Pancreas (tissue), 10 donors: ENCODE results near the gene VEGFA. TPM values are rescaled to one million over a fixed set of nuclear protein-coding genes. Genes with fewer than 3 reads are reported as not detected.

Source experiments
- ATAC-seq, 4 donors: fragments of 200-7000 bp; cut with Tn5 transposase; one replicate each; pipeline versions ENCODE4 v1.8.0 to v1.9.1; 2020; ENCODE audit warnings: mild to moderate bottlenecking in 4 of 4, moderate library complexity in 4 of 4
- DNase-seq, 6 donors: peaks; one replicate each; pipeline ENCODE4 v3.0.0-alpha.2; 2020
- FAIRE-seq: peaks from 2 replicates; lab custom pipeline; 2012; peaks lifted over from hg19 to GRCh38; lab: Jason Lieb, UNC
- H3K27ac ChIP-seq, 4 donors: fragments of 200-600 bp; sonication (generic); 1 replicate in 3 of 4; 2 replicates in 1 of 4; pipeline versions ENCODE4 v1.5.0 to v1.8.0; 2020
- H3K27me3 ChIP-seq, 4 donors: fragments of 200-600 bp; one replicate each; pipeline ENCODE4 v1.8.0; 2021
- H3K36me3 ChIP-seq, 3 donors: fragments of 200-600 bp; sonication (generic) in 1 of 3; one replicate each; pipeline versions ENCODE4 v1.5.0 to v1.8.0; 2020 to 2021
- H3K4me1 ChIP-seq, 3 donors: fragments of 200-600 bp; one replicate each; pipeline ENCODE4 v1.8.0; 2021
- H3K4me3 ChIP-seq, 4 donors: fragments of 200-600 bp; sonication (generic) in 2 of 4; one replicate each; pipeline versions ENCODE4 v1.5.0 to v1.8.0; 2020 to 2021
- H3K9me3 ChIP-seq, 4 donors: fragments of 200-600 bp; one replicate each; pipeline ENCODE4 v1.8.0; 2021
- CTCF ChIP-seq, 4 donors: fragments of 200-600 bp; sonication (generic) in 3 of 4; IDR thresholded peaks; one replicate each; pipeline versions ENCODE4 v1.5.0 to v1.8.0; 2021; ENCODE audit warnings: antibody characterized with exemption in 4 of 4
- WGBS, 2 donors: extraction: QIAGEN DNeasy Blood & Tissue Kit; methylation state at CpG; one replicate each; pipeline ENCODE4 v1.1.7; 2013; 5-methylcytosine and 5-hydroxymethylcytosine counted together
- intact Hi-C, 3 donors: fragments of 100-400 bp; cut with DNase I; formaldehyde crosslinking; loops; one replicate each; pipeline versions ENCODE4 v1.11.1 to v1.14.2; 2022
- polyA plus RNA-seq, 2 donors: library from polyadenylated mRNA; stranded (reverse); fragments of 200-250 nt; gene quantifications; one replicate each; pipeline ENCODE4 v1.2.3, GENCODE V29; 2013
- total RNA-seq, 6 donors: library from RNA; stranded (reverse); fragmentation: NEBNext Ultra II Directional in 4 of 6; extraction: Animal tissue kit (Norgen Biotek cat#: 25700) in 4 of 6; gene quantifications; one replicate each; pipeline versions ENCODE4 v1.2.1 to v1.2.4, GENCODE V29; 2021 to 2023
- donor health status: healthy with polysubstance abuse.
- donor health status: DM: no; HTN: no; CAD: no; lungs with moderate emphysema.
- donor health status: DM: no; HTN: no; CAD: no.
- donor health status: control.
- donor health status: control.
- donor health status: Bipolar disorder and iron deficiency.
- donor health status: DM: yes; HTN: yes; CAD: no.
- donor health status: DM: no; HTN: no; CAD: no.
- donor health status: DM: no; HTN: no; CAD: no.
- donor health status: DM: yes; HTN: yes; CAD: no.

Gene VEGFA
- total and polyA plus RNA-seq, 8 donors, result 55.2 to 206 (median 91.5) TPM

DNA sequence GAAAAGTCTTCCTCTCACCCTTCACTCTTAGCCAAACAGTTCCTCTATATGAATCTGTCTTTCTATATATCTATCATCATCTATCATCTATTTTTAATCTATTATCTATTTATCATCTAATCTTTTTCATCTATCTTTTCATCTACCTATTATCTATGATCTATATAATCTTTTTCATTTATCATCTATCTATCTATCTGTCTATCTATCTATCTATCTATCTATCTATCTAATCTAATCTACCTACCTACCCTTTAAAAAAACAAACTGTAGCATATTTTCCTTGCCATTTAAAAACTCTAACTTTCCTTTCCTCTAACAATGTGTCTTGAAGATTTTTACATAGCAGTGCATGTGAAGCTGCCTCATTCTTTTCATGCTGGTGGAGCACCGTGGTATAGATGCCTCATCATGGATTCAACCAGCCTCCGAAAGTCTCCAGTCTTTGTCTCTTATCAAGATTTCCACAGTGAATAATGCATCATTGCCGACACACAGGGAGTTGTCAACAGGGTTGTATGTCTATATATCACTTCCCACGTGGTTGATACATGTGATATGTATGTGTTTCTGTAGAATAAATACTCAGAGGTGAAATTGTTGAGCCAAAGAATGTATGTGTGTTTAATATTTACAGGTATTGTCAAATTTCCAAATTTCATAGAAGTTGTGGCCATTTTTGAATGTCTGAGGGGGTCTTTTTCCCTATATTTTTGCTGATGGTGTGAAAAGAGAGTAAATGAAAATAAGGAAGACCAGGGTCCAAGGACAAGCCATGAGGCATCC, 51.3 kb downstream of the VEGFA start:
- intact Hi-C loops, result no loop called here
- no peak for ATAC-seq
- FAIRE-seq, result no peak

DNA sequence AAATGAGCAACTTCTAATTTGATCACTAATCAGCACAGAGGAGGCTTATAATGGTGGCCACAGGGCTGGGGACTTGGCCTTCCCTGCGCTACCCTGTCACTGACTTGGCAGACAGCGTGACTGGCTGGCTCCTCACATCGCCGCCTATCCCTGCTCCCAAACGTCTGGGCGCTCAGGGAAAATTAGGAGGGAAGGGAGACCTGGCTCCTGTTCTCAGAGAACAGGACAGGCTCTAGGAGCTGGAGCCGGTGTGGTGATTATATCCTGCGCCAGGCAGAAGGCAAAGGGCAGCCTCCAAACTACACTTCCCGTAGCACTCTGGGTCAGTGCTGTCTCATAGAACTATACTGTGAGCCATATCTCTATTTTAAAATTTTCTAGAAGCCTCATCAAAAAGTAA, 53.4 kb downstream of the VEGFA start:
- DNase-seq, result peak in 3 of 6 donors; percentile 34 to 59 (median 39)
- Histone ChIP-seq H3K36me3 (no peaks in the 10 kb centered on the region), H3K9me3 (no peaks in the 10 kb centered on the region), H3K27ac (peak overlapping the region; percentile 40 to 89 (median 71)), H3K4me3 (no peak overlapping the region), H3K4me1 (peaks cover 26 to 35% (median 32%) of the 10 kb centered on the region in 3 donors), H3K27me3 (no peaks in the 10 kb centered on the region)
- TF ChIP-seq CTCF (IDR thresholded peaks at IDR 0.05), result no peak
- no peak for FAIRE-seq
- intact Hi-C loops, result no loop called here
- WGBS, 2 donors, result 15 to 18% methylated on average over 9 of the region's 9 CpGs
- ATAC-seq, result peak; percentile 22 to 35 (median 30)

More for the DNA sequence above, 51.3 kb downstream of the VEGFA start:
- no peak overlapping the region for H3K27ac ChIP-seq
- H3K27me3 ChIP-seq, result no peaks in the 10 kb centered on the region
- no peaks in the 10 kb centered on the region for H3K9me3 ChIP-seq
- H3K36me3 ChIP-seq, result no peaks in the 10 kb centered on the region
- peaks cover 26 to 31% (median 31%) of the 10 kb centered on the region in 3 donors for H3K4me1 ChIP-seq
- 77 to 81% methylated on average over 4 of the region's 4 CpGs for WGBS, 2 donors
- H3K4me3 ChIP-seq, result no peak overlapping the region
- TF ChIP-seq CTCF (IDR thresholded peaks at IDR 0.05), result no peak
- DNase-seq, result no peak

GRCh38 chr6:43823879-43824702, 54.1 kb downstream of the VEGFA start:
- WGBS, 2 donors, result 6 to 8% methylated on average over 11 of the region's 11 CpGs
- Histone ChIP-seq H3K27ac (peak overlapping the region; percentile 40 to 89 (median 73)), H3K27me3 (no peaks in the 10 kb centered on the region), H3K4me1 (peaks cover 26 to 35% (median 32%) of the 10 kb centered on the region in 3 donors), H3K9me3 (no peaks in the 10 kb centered on the region), H3K4me3 (peak overlapping the region in 2 of 4 donors; percentile 6 to 11), H3K36me3 (no peaks in the 10 kb centered on the region)
- ATAC-seq (peak; percentile 92 to 95 (median 94)), DNase-seq (peak; percentile 76 to 91 (median 88)), FAIRE-seq (no peak)
- TF ChIP-seq CTCF (IDR thresholded peaks at IDR 0.05), result peak in 1 of 4 donors; percentile 11
- intact Hi-C loops, result no loop called here

- 13 to 17% methylated on average over 2 of the region's 2 CpGs for WGBS, 2 donors
- Histone ChIP-seq H3K27ac (peak overlapping the region; percentile 58 to 89 (median 73)), H3K27me3 (no peaks in the 10 kb centered on the region), H3K9me3 (no peaks in the 10 kb centered on the region), H3K36me3 (no peaks in the 10 kb centered on the region), H3K4me3 (peak overlapping the region in 2 of 4 donors; percentile 6 to 11), H3K4me1 (peaks cover 26 to 35% (median 32%) of the 10 kb centered on the region in 3 donors)
- intact Hi-C loops, result no loop called here
- no peak for ATAC-seq
- no peak for TF ChIP-seq CTCF (IDR thresholded peaks at IDR 0.05)
- FAIRE-seq, result no peak
- no peak for DNase-seq
These were observed 54.7 kb downstream of the VEGFA start for GRCh38 chr6:43824703-43825064.
